A673 (cell line): ENCODE measurements around the gene LHB. TPM values are rescaled to one million over a fixed set of nuclear protein-coding genes. Genes with fewer than 3 reads are reported as not detected.

Source experiments
- BruUV-seq: library from RNA; stranded (reverse); fragments of 400-500 nt; replicated peaks from 2 replicates; lab custom pipeline; 2021; lab: Mats Ljungman, UMichigan
- CTCF ChIA-PET: fragments of 300-600 bp; sonication (Branson Sonifier 250); formaldehyde crosslinking; loops from one replicate; lab custom pipeline; 2022; ENCODE audit warnings: antibody characterized with exemption; lab: Charles Lee
- POLR2A ChIA-PET: fragments of 300-600 bp; sonication (Branson Sonifier 250); formaldehyde crosslinking; loops from one replicate; lab custom pipeline; 2022; ENCODE audit warnings: antibody characterized with exemption; ENCODE audit not compliant: low non-redundant PET; lab: Charles Lee
- DNase-seq: peaks from one replicate; pipeline ENCODE4 v3.0.0-alpha.2; 2015; ENCODE audit warnings: low spot score
- H3K27ac ChIP-seq: fragments of 200-600 bp; sonication (generic); 2 replicates; pipeline ENCODE4 v1.5.1; 2016; ENCODE audit warnings: mixed run types, low read depth, mild to moderate bottlenecking, mixed read lengths, antibody characterized with exemption, low read length; ENCODE audit not compliant: poor library complexity, severe bottlenecking
- H3K27me3 ChIP-seq: fragments of 200-600 bp; sonication (generic); replicated peaks from 2 replicates; pipeline ENCODE4 v1.6.1; 2017; ENCODE audit warnings: mixed run types, low read depth, mild to moderate bottlenecking, mixed read lengths, antibody characterized with exemption, low read length; ENCODE audit not compliant: insufficient read depth, poor library complexity
- H3K36me3 ChIP-seq: fragments of 200-600 bp; sonication (generic); 2 replicates; pipeline ENCODE4 v1.6.1; 2016; ENCODE audit warnings: mixed run types, mild to moderate bottlenecking, mixed read lengths, antibody characterized with exemption, low read length; ENCODE audit not compliant: insufficient read depth, poor library complexity, severe bottlenecking
- H3K4me1 ChIP-seq: fragments of 200-600 bp; sonication (generic); 2 replicates; pipeline ENCODE4 v1.6.1; 2017; ENCODE audit warnings: mixed run types, mild to moderate bottlenecking, mixed read lengths, antibody characterized with exemption, low read length; ENCODE audit not compliant: insufficient read depth, poor library complexity, severe bottlenecking
- H3K4me3 ChIP-seq: fragments of 200-600 bp; sonication (generic); 2 replicates; pipeline ENCODE4 v1.5.1; 2016; ENCODE audit warnings: low read depth, mixed run types, mild to moderate bottlenecking, mixed read lengths, low read length; ENCODE audit not compliant: poor library complexity, severe bottlenecking
- H3K9me3 ChIP-seq: fragments of 200-600 bp; sonication (generic); 2 replicates; pipeline ENCODE4 v1.6.1; 2016; ENCODE audit warnings: mixed run types, low read depth, mild to moderate bottlenecking, mixed read lengths, antibody characterized with exemption, low read length; ENCODE audit not compliant: poor library complexity, severe bottlenecking
- CTCF ChIP-seq: fragments of 300-800, 200-600 bp; sonication (generic); conservative IDR thresholded peaks from 2 replicates; pipeline ENCODE4 v1.5.1; 2017; ENCODE audit warnings: low read depth, mild to moderate bottlenecking, antibody characterized with exemption, low read length, moderate library complexity, mixed read lengths
- EZH2 ChIP-seq: fragments of 200-600 bp; sonication (generic); IDR thresholded peaks from 2 replicates; pipeline ENCODE4 v1.6.1; 2017; ENCODE audit warnings: borderline replicate concordance, low read depth, mild to moderate bottlenecking, mixed read lengths, antibody characterized with exemption, low read length; ENCODE audit not compliant: poor library complexity, severe bottlenecking
- intact Hi-C: fragments of 100-400 bp; cut with micrococcal nuclease; formaldehyde crosslinking; loops from one replicate; pipeline ENCODE4 v1.10.0; 2022; ENCODE audit not compliant: unreplicated experiment
- total RNA-seq: library from RNA; stranded (reverse); gene quantifications from 2 replicates; pipeline ENCODE4 v1.2.3, GENCODE V29; 2021

LHB gene
- total RNA-seq, 1 experiment from 2014 or later = not detected

- Histone ChIP-seq H3K36me3 (peaks cover 5% of the 10 kb centered on the region), H3K9me3 (no peaks in the 10 kb centered on the region), H3K4me3 (peak overlapping the region; percentile 79), H3K4me1 (peaks cover 14% of the 10 kb centered on the region), H3K27ac (peak overlapping the region; percentile 85), H3K27me3 (no peaks in the 10 kb centered on the region)
- no TSS peak for BruUV-seq
- no peak for TF ChIP-seq EZH2
- TF ChIP-seq CTCF = no peak
- intact Hi-C loops = loop anchor here (5.0 kb wide), 1 partner anchor 218 kb away; no protein-coding TSS in a partner anchor
- CTCF ChIA-PET = interaction anchor here (0.5 to 2.1 kb wide), 8 partner anchors 11 to 602 kb away, joined by 3 to 14 read pairs (median 4); partner anchors contain the start of gene KDELR1
- no peak for DNase-seq
- POLR2A ChIA-PET = interaction anchor here (0.6 kb wide), 1 partner anchor 14 kb away, joined by 14 read pairs; no protein-coding TSS in a partner anchor
Observed at GRCh38 chr19:48994035-48994386, 22.9 kb downstream of the LHB start.

GRCh38 chr19:48993175-48994034, 23.5 kb downstream of the LHB start, which contains the start of the genes GYS1 and RUVBL2:
GYS1 (minus strand) TSS chr19:48993309; CDS start chr19:48993112, 197 bp downstream.
RUVBL2 (plus strand) TSS chr19:48993887; CDS start chr19:48993912, 25 bp downstream.
- CTCF ChIA-PET = interaction anchor here (0.5 to 2.1 kb wide), 17 partner anchors 10 to 727 kb away, joined by 3 to 14 read pairs (median 4); partner anchors contain the start of genes KDELR1 and NUCB1
- peaks cover 14% of the 10 kb centered on the region for H3K4me1 ChIP-seq

More at GRCh38 chr19:48993175-48994034, 23.5 kb downstream of the LHB start, which contains the start of the genes GYS1 and RUVBL2:
- Histone ChIP-seq H3K27me3 (no peaks in the 10 kb centered on the region), H3K36me3 (peaks cover 11% of the 10 kb centered on the region), H3K4me3 (peak within 1 kb of the TSS; percentile 79), H3K27ac (peak within 1 kb of the TSS; percentile 85), H3K9me3 (no peaks in the 10 kb centered on the region)
- intact Hi-C loops = loop anchor here (5.0 kb wide), 1 partner anchor 219 kb away; no protein-coding TSS in a partner anchor
- TF ChIP-seq EZH2 (no peak), CTCF (peak; percentile 98)
- peak; percentile 100 for DNase-seq
- BruUV-seq = no TSS peak
- POLR2A ChIA-PET = interaction anchor here (0.6 to 0.7 kb wide), 4 partner anchors 14 to 883 kb away, joined by 3 to 14 read pairs (median 6); no protein-coding TSS in a partner anchor
